HEK293 (cell line): ENCODE results near the gene AATK.

Experiments used
- ATF2 ChIP-seq: fragments of 450-650 bp; formaldehyde crosslinking; IDR thresholded peaks from 2 replicates; pipeline ENCODE4 v1.5.1; 2016; ENCODE audit warnings: missing biosample characterization, missing genetic modification characterization, low read depth
- BCL11A ChIP-seq: fragments of 450-650 bp; formaldehyde crosslinking; IDR thresholded peaks from 2 replicates; pipeline ENCODE4 v1.5.1; 2016; ENCODE audit warnings: low read depth, missing biosample characterization, missing genetic modification characterization
- EGR2 ChIP-seq: fragments of 450-650 bp; formaldehyde crosslinking; IDR thresholded peaks from 2 replicates; pipeline ENCODE4 v1.5.1; 2016; ENCODE audit warnings: low read depth, missing biosample characterization, missing genetic modification characterization
- GLI2 ChIP-seq: fragments of 450-650 bp; formaldehyde crosslinking; IDR thresholded peaks from 2 replicates; pipeline ENCODE4; 2017; ENCODE audit warnings: missing biosample characterization, missing genetic modification characterization, low read depth, borderline replicate concordance
- IKZF3 ChIP-seq: fragments of 450-650 bp; IDR thresholded peaks from 2 replicates; pipeline ENCODE4 v1.5.0; 2018; ENCODE audit warnings: missing biosample characterization, mild to moderate bottlenecking, missing genetic modification characterization, moderate library complexity
- MYNN ChIP-seq: fragments of 450-650 bp; formaldehyde crosslinking; IDR thresholded peaks from 2 replicates; pipeline ENCODE4 v1.5.1; 2016; ENCODE audit warnings: missing biosample characterization, missing genetic modification characterization, borderline replicate concordance
- OSR2 ChIP-seq: fragments of 450-650 bp; formaldehyde crosslinking; IDR thresholded peaks from 2 replicates; pipeline ENCODE4 v1.5.1; 2016; ENCODE audit warnings: missing biosample characterization, missing genetic modification characterization
- SALL2 ChIP-seq: fragments of 450-650 bp; formaldehyde crosslinking; IDR thresholded peaks from 2 replicates; pipeline ENCODE4 v1.5.0; 2017; ENCODE audit warnings: missing biosample characterization, mild to moderate bottlenecking, missing genetic modification characterization, borderline replicate concordance
- SP2 ChIP-seq: fragments of 450-650 bp; formaldehyde crosslinking; IDR thresholded peaks from 2 replicates; pipeline ENCODE4 v1.5.1; 2016; ENCODE audit warnings: missing biosample characterization, missing genetic modification characterization
- TCF7L2 ChIP-seq: IDR thresholded peaks from 2 replicates; pipeline ENCODE4 v1.6.1; 2011; ENCODE audit warnings: low read depth, mild to moderate bottlenecking, inconsistent platforms, low read length, moderate library complexity, borderline replicate concordance
- ZEB2 ChIP-seq: fragments of 450-650 bp; formaldehyde crosslinking; IDR thresholded peaks from 2 replicates; pipeline ENCODE4 v1.5.1; 2016; ENCODE audit warnings: missing biosample characterization, missing genetic modification characterization
- ZIC2 ChIP-seq: fragments of 450-650 bp; formaldehyde crosslinking; IDR thresholded peaks from 2 replicates; pipeline ENCODE4 v1.5.1; 2016; ENCODE audit warnings: missing biosample characterization, missing genetic modification characterization
- ZNF18 ChIP-seq: fragments of 450-650 bp; formaldehyde crosslinking; IDR thresholded peaks from 2 replicates; pipeline ENCODE4 v1.5.1; 2016; ENCODE audit warnings: missing biosample characterization, missing genetic modification characterization
- ZNF184 ChIP-seq: fragments of 450-650 bp; IDR thresholded peaks from 2 replicates; pipeline ENCODE4 v1.5.1; 2018; ENCODE audit warnings: missing biosample characterization, mild to moderate bottlenecking, missing genetic modification characterization
- ZNF24 ChIP-seq: fragments of 450-650 bp; formaldehyde crosslinking; IDR thresholded peaks from 2 replicates; pipeline ENCODE4 v1.5.1; 2016; ENCODE audit warnings: missing biosample characterization, missing genetic modification characterization
- ZNF341 ChIP-seq: fragments of 450-650 bp; formaldehyde crosslinking; IDR thresholded peaks from 2 replicates; pipeline ENCODE4; 2016; ENCODE audit warnings: low read depth, missing biosample characterization, missing genetic modification characterization
- ZNF366 ChIP-seq: fragments of 450-650 bp; formaldehyde crosslinking; conservative IDR thresholded peaks from 2 replicates; pipeline ENCODE4 v1.5.1; 2016; ENCODE audit warnings: missing biosample characterization, missing genetic modification characterization
- ZNF530 ChIP-seq: fragments of 450-650 bp; formaldehyde crosslinking; IDR thresholded peaks from 2 replicates; pipeline ENCODE4 v1.5.1; 2016; ENCODE audit warnings: low read depth, missing biosample characterization, missing genetic modification characterization
- ZNF621 ChIP-seq: fragments of 450-650 bp; formaldehyde crosslinking; IDR thresholded peaks from 2 replicates; pipeline ENCODE4 v1.5.1; 2017; ENCODE audit warnings: missing biosample characterization, missing genetic modification characterization
- ZNF626 ChIP-seq: fragments of 450-650 bp; sonication (Bioruptor Pico); formaldehyde crosslinking; IDR thresholded peaks from 2 replicates; pipeline ENCODE4 v1.5.1; 2018; ENCODE audit warnings: missing biosample characterization, missing genetic modification characterization, inconsistent platforms
- ZNF639 ChIP-seq: fragments of 450-650 bp; formaldehyde crosslinking; IDR thresholded peaks from 2 replicates; pipeline ENCODE4 v1.5.1; 2016; ENCODE audit warnings: missing biosample characterization, missing genetic modification characterization
- ZNF768 ChIP-seq: fragments of 450-650 bp; formaldehyde crosslinking; IDR thresholded peaks from 2 replicates; pipeline ENCODE4 v1.5.1; 2018; ENCODE audit warnings: missing biosample characterization, mild to moderate bottlenecking, missing genetic modification characterization
- ZSCAN16 ChIP-seq: fragments of 450-650 bp; formaldehyde crosslinking; IDR thresholded peaks from 2 replicates; pipeline ENCODE4 v1.5.1; 2016; ENCODE audit warnings: missing biosample characterization, missing genetic modification characterization

AATK gene

GRCh38 chr17:81094509-81095382, 71.3 kb downstream of the AATK start (continued):
- TF ChIP-seq ZNF768 (tag by site-specific recombination) (peak; percentile 91; the same call in 1 of the 2 replicates), ZIC2 (tag by site-specific recombination) (peak; percentile 92), EGR2 (peak; percentile 78), ZNF639 (tag by site-specific recombination) (peak; percentile 95), ZEB2 (tag by site-specific recombination) (peak; percentile 95), ATF2 (tag by site-specific recombination) (peak; percentile 69; the same call in 1 of the 2 replicates), ZNF184 (peak; percentile 84), OSR2 (tag by site-specific recombination) (peak; percentile 65), IKZF3 (tag by site-specific recombination) (peak; percentile 67; the same call in 1 of the 2 replicates), MYNN (peak; percentile 99), ZNF621 (no peak), ZNF18 (tag by site-specific recombination) (peak; percentile 76), ZNF341 (tag by site-specific recombination) (peak; percentile 88), ZNF366 (tag by site-specific recombination) (peak; percentile 97), GLI2 (tag by site-specific recombination) (no peak), ZNF24 (tag by site-specific recombination) (peak; percentile 77; the same call in 1 of the 2 replicates), ZSCAN16 (tag by site-specific recombination) (peak; percentile 80), SP2 (tag by site-specific recombination) (peak; percentile 71), SALL2 (tag by site-specific recombination) (no peak), ZNF626 (tag by site-specific recombination) (no peak), BCL11A (tag by site-specific recombination) (peak; percentile 86), ZNF530 (tag by site-specific recombination) (no peak), TCF7L2 (no peak)
